AG09319 (cell line): ENCODE measurements around the gene C1QTNF1.

Experiments
- DNase-seq: peaks from one replicate; pipeline ENCODE4 v3.0.0-alpha.2; 2010; ENCODE audit warnings: low read depth; ENCODE audit errors: extremely low read depth
- CTCF ChIP-seq: IDR thresholded peaks from 2 replicates; pipeline ENCODE4 v1.5.1; 2011; ENCODE audit warnings: low read depth, mild to moderate bottlenecking, inconsistent platforms, low read length, moderate library complexity

C1QTNF1 gene

GRCh38 chr17:79036181-79036580 is 12.2 kb downstream of the C1QTNF1 start:
- no peak for TF ChIP-seq CTCF
- DNase-seq, result no peak

GRCh38 chr17:79036596-79036995 is 12.6 kb downstream of the C1QTNF1 start:
- TF ChIP-seq CTCF, result no peak
- DNase-seq, result peak; percentile 77

GRCh38 chr17:79038545-79039135 is 14.7 kb downstream of the C1QTNF1 start:
- no peak for TF ChIP-seq CTCF
- DNase-seq, result peak; percentile 90

- DNase-seq, result no peak
Measured at GRCh38 chr17:79039171-79039570, 15.2 kb downstream of the C1QTNF1 start.

GRCh38 chr17:79039886-79040285 is 15.9 kb downstream of the C1QTNF1 start:
- TF ChIP-seq CTCF, result no peak
- DNase-seq, result no peak

More at GRCh38 chr17:79039171-79039570, 15.2 kb downstream of the C1QTNF1 start:
- no peak for TF ChIP-seq CTCF

GRCh38 chr17:79041041-79041570 is 17.1 kb downstream of the C1QTNF1 start:
- no peak for DNase-seq
- no peak for TF ChIP-seq CTCF

- no peak for TF ChIP-seq CTCF
- no peak for DNase-seq
Measured at GRCh38 chr17:79041723-79042420, 17.9 kb downstream of the C1QTNF1 start.
